Measurements from ENCODE around the gene TXNRD2. TPM values are rescaled to one million over a fixed set of nuclear protein-coding genes. Genes with fewer than 3 reads are reported as not detected.
A peak's percentile ranks its signal among the peaks of the same experiment; 100 is the strongest.

TXNRD2 gene
- total RNA-seq, 1 donor from 2014 or later = 46.0 TPM

DNA sequence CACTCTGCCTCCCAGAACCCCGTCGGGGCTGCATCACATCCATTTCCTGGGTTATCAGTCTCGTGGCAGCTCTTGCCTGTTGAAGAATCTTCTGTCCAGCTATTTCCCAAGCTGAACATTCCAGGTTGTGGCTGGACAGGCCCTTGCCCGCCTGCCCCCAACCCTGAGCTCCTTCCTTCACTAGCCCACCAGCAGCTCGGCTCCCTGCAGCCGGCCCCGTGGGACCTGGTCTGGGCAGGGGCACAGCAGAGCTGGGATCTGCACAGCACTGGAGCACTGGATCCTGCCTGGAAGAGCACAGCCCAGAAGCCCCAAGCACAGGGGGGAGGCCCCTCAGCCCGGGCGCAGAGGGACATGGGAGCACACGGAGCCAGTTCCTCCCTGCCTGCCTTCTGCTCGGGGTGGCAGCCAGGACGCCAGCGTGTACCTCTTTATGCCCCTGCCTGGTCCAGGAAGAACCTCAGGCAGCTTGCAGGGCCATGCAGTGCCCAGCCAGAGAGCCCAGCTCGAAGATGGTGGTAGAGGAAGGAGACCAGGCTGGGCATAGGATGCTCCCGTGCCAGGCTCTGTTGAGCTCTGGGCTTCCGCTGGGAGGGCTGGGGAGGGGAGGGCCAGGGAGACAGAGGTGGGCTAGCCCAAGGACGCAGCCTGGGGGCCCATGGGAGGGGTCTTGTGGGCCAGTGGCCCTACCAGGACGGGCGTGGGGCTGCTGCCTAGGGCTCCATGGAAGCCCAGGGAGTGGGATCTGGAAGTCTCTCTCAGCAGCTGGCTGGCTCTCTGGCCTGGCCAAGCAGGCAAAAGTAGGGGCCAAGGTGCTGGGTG lies 70.4 kb downstream of the TXNRD2 start:
- no peak overlapping the region for H3K4me3 ChIP-seq
- no peak overlapping the region for H3K27ac ChIP-seq
- peaks cover 9 to 19% of the 10 kb centered on the region in 2 donors for H3K4me1 ChIP-seq
- H3K36me3 ChIP-seq = no peaks in the 10 kb centered on the region
- H3K27me3 ChIP-seq = no peaks in the 10 kb centered on the region
- intact Hi-C loops (cut with DNase I) = no loop called here
- peak; percentile 1 to 61 for DNase-seq (ENCODE audit: low spot score in 2 of 2)
- no peaks in the 10 kb centered on the region for H3K9me3 ChIP-seq
- TF ChIP-seq, protein P1, sequence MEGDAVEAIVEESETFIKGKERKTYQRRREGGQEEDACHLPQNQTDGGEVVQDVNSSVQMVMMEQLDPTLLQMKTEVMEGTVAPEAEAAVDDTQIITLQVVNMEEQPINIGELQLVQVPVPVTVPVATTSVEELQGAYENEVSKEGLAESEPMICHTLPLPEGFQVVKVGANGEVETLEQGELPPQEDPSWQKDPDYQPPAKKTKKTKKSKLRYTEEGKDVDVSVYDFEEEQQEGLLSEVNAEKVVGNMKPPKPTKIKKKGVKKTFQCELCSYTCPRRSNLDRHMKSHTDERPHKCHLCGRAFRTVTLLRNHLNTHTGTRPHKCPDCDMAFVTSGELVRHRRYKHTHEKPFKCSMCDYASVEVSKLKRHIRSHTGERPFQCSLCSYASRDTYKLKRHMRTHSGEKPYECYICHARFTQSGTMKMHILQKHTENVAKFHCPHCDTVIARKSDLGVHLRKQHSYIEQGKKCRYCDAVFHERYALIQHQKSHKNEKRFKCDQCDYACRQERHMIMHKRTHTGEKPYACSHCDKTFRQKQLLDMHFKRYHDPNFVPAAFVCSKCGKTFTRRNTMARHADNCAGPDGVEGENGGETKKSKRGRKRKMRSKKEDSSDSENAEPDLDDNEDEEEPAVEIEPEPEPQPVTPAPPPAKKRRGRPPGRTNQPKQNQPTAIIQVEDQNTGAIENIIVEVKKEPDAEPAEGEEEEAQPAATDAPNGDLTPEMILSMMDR (IDR thresholded peaks at IDR 0.05) = no peak

GRCh38 chr22:19870153-19871022 lies 71.2 kb downstream of the TXNRD2 start:
- TF ChIP-seq, protein P1 (IDR thresholded peaks at IDR 0.05) = no peak
- Histone ChIP-seq H3K4me3 (no peak overlapping the region), H3K36me3 (no peaks in the 10 kb centered on the region), H3K9me3 (no peaks in the 10 kb centered on the region), H3K27ac (no peak overlapping the region), H3K27me3 (no peaks in the 10 kb centered on the region), H3K4me1 (peaks cover 1 to 10% of the 10 kb centered on the region in 2 donors)
- DNase-seq (ENCODE audit: low spot score in 2 of 2) = peak; percentile 6 to 56
- intact Hi-C loops (cut with DNase I) = no loop called here

DNA sequence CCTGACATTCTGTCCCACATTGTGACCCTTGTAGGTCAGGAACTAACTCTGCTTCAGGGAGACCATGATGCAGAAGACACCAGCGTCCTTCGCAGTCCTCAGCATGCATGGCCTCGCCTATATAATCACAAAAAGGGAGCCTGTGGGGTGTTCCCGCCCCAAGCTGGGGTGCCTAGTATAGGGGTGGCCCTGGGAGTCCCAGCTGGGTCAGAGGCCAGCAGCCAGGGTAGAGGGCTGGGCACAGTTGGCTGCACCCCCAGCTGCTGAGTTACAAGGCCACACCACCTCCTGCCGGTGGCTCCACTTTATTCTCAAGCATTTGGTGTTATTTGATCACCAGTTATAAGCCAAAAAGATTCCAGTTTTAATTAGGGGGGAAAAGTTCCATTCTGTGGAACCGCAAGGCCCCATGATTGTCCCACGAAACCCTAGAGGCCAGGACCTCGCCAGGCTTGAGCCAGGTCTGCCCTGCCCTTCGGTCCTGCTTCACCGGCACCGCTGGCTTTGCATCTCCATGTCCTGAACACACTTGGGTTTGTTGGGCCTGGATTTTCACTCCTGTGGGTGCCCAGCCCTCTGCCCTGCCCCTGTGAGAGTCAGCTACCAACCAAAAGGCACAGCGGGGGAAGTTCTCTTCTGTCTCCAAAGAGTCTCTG lies 72.0 kb downstream of the TXNRD2 start:
- intact Hi-C loops (cut with DNase I) = no loop called here
- TF ChIP-seq, protein P1 (IDR thresholded peaks at IDR 0.05) = no peak
- no peaks in the 10 kb centered on the region for H3K9me3 ChIP-seq
- H3K4me1 ChIP-seq = peaks cover 0 to 2% of the 10 kb centered on the region in 2 donors
- no peak overlapping the region for H3K4me3 ChIP-seq
- H3K27me3 ChIP-seq = no peaks in the 10 kb centered on the region
- H3K36me3 ChIP-seq = no peaks in the 10 kb centered on the region
- no peak overlapping the region for H3K27ac ChIP-seq
- peak; percentile 5 to 51 for DNase-seq (ENCODE audit: low spot score in 2 of 2)

DNA sequence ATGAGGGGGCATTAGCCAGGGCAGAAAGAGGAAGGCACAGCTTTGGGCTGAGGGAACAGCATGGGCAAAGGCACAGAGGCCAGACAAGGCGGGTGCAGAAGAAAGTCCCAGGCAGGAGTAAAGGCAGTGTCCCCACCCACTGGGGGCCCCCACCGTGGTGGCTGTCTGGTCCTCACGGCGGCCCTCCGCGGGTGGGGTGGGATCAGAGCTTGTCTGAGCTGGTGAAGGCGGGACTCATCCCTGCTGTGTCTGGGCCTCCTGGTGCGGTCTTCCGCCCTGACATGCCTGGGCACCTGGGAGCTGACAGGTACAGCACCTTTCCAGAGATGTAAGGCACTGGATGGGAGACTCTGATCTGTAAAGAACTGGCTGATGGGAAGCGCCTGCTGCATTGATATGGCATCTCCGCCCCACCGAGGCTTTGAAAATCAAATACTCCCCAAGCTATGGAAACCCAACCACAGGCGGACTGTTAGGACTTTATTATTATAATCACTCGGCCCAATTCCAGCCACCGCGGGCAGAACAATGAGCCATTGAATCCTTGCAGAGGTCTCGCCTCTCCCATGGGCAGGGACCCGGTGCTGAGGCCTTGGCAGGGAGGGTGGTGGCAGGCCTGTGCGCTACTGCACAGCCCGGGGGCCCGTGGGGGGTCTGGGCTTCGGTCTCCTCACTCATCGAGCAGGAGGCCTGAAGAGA lies 72.7 kb downstream of the TXNRD2 start:
- intact Hi-C loops (cut with DNase I) = no loop called here
- Histone ChIP-seq H3K27me3 (no peaks in the 10 kb centered on the region), H3K27ac (no peak overlapping the region), H3K4me1 (no peaks in the 10 kb centered on the region), H3K9me3 (no peaks in the 10 kb centered on the region), H3K4me3 (no peak overlapping the region), H3K36me3 (no peaks in the 10 kb centered on the region)
- peak in 1 of 2 donors; percentile 60 for DNase-seq (ENCODE audit: low spot score in 2 of 2)
- TF ChIP-seq, protein P1 (IDR thresholded peaks at IDR 0.05) = no peak

DNA sequence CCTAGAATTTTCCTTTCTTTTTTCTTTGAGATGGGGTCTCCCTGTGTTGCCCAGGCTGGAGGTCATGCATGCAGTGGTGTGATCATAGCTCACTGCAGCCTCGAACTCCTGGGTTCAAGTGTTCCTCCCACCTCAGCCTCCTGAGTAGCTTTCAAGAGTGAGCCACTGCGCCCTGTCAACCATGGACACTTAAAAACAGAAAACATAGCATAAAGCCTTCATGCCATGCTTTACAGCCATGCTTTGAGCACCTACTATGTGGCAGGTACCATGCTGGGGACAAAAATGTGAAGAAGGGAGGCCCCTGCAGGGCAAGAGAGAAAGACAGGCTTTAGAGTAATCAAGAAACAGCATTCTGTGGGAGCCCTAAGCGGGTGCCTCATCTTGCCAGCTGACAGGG lies 73.3 kb downstream of the TXNRD2 start:
- H3K4me1 ChIP-seq = no peaks in the 10 kb centered on the region
- H3K4me3 ChIP-seq = no peak overlapping the region
- intact Hi-C loops (cut with DNase I) = no loop called here
- no peak for DNase-seq (ENCODE audit: low spot score in 2 of 2)
- H3K36me3 ChIP-seq = no peaks in the 10 kb centered on the region
- no peaks in the 10 kb centered on the region for H3K9me3 ChIP-seq
- TF ChIP-seq, protein P1 (IDR thresholded peaks at IDR 0.05) = no peak
- H3K27me3 ChIP-seq = no peaks in the 10 kb centered on the region
- H3K27ac ChIP-seq = no peak overlapping the region

All from ascending aorta (tissue), 2 donors.